Activated CD4-positive, alpha-beta T cell treated with anti-CD3 and anti-CD28 coated beads, Interleukin-2, amount 50 U/mL, for 1 hour (primary cell): Measurements from ENCODE around the gene NARF.

ENCODE experiments used
- DNase-seq: peaks from one replicate; pipeline ENCODE4 v3.0.0-alpha.2; 2020

The NARF gene

DNA sequence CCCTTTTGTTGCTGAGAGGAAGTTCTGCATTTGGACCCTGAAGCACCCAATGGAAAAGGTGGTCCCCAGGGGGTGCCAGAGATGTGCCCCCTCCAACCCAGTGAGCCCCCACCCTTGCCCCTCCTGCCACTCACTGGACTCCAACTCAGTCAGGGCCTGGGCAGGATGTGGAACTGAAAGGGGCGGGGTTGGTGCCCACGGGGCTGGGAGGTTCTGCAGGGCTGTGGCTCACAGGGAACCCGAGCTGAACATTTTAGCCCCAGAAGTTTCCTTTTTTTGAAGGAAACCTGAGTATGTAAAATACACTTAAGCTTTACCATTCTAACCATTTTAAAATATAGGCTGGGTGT is 24.4 kb upstream of the NARF start:
- DNase-seq, result no peak

DNA sequence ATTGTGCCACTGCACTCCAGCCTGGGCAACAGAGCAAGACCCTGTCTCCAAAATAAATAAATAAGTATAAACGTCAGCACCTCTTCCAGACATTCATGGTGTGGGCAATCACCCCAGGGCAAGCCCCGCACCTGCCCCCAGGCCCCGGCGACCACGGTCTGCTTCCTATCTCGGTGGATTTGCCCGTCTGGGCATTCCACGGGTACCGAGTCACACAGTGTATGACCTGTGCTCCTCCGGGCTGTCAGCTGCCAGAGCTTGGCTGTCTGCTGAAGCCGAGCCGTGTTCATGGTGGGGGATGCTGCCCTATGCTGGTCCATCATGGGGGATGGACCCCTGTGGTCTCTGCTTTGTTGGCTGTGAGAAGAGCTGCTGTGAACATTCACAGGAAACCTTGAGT is 23.4 kb upstream of the NARF start:
- no peak for DNase-seq

DNA sequence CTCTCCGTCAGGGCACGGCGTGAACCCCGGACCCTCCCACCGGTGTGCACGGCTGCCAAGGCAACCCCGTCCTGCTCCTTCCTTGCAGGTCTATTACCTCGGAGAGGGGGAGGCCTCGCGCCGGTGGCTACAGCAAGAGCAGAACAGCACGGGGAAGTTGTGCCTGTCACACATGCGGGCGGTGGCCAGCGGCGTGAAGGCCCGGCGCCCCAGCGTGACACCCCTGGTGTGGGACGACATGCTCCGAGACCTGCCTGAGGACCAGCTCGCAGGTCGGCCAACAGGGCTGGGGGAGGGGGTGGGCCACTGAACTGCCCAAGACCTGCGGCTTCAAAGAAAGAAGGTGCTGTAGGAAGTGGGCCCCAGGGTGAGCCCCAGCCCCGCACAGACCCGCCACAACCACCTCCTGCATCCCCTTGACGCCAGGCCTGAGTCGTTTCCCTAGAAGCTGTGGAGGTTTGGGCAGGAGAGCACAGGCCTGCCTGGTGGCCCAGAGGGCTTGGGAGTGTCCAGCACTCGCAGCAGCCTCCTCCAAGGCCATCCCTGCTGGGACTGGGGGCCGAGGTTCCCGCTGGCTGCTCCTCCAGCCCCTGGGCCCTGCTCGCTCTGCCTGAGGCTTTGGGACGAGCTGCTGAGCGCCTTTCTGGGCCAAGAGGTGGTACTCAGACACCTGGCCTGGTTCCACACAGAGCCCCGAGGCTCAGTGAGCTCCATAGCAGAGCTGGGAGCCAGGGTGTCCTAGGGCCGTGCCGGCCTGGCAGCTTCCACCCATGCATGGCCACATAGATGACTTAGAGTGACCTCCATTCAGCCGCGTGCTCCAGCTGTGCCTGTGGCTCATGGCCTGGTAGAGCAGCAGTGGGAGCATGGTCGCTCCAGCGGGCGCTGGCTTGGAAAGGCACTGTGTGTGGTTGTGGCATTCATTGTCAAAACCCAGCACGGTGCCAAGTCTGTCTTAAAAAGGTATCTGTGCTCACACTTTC is 22.6 kb upstream of the NARF start:
- DNase-seq, result no peak

GRCh38 chr17:82436601-82437324 is 21.8 kb upstream of the NARF start:
- no peak for DNase-seq

- DNase-seq, result no peak
These were observed 21.2 kb upstream of the NARF start for GRCh38 chr17:82437325-82437668.

- no peak for DNase-seq
These were observed 19.9 kb upstream of the NARF start for GRCh38 chr17:82438401-82439193.

DNA sequence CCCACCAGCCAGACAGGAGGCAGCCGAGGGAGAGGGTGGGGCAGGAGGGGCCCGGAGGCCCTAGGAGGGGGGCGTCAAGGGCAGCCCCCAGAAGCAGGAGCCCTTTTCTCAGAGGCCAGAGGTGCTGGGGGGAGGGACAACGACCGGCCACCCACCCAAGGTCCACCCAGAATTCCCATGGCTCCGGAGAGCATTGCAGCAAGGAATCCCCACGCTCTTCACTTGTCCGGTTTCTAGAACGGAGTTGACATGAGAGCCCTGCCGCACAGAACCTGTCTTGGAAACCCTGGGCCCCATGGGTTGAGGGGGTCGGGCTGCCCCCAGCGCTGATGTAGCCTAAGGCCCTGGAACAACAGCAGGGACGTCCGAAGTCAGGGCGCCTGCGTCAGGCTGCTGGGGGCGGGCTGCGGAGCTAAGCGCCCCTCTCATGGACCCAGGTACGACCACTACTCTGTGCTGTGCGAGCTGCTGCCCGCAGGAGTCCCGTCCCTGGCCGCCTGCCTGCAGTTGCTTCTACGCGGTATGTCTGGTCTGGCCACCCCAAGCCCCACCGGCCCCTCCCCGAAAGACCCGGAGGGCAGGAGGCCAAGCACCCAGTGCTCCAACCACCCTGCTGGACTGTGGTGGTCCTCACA is 19.2 kb upstream of the NARF start:
- no peak for DNase-seq

GRCh38 chr17:82439829-82440365 is 18.6 kb upstream of the NARF start:
- no peak for DNase-seq

GRCh38 chr17:82440469-82440981 is 18.0 kb upstream of the NARF start:
- DNase-seq, result no peak

DNA sequence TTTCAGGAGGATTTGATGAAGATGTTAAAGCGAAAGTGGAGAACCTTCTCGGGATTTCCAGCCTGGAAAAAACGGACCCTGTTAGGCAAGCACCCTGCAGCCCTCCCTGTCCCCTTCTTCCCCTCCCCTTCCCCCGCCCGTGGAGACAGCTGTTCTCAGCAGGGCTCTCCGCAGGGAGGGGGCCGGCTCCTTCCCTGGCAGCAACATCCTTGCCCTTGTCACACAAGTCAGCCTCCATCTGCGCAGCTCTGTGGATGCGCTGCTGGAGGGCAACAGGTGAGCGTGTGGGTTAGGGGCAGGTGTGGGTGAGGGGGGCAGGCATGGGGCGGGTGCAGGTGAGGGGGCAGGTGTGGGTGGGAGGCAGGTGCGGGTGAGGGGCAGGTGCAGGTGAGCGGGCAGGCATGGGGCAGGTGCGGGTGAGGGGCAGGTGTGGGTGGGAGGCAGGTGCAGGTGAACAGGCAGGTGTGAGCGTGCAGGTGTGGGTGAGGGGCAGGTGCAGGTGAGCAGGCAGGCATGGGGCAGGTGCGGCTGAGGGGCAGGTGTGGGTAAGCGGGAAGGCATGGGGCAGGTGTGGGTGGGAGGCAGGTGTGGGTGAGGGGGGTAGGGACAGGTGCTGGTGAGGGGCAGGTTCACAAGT is 17.4 kb upstream of the NARF start:
- no peak for DNase-seq

GRCh38 chr17:82441691-82442487 is 16.7 kb upstream of the NARF start:
- no peak for DNase-seq

GRCh38 chr17:82442643-82443464 is 15.7 kb upstream of the NARF start:
- DNase-seq, result no peak

DNA sequence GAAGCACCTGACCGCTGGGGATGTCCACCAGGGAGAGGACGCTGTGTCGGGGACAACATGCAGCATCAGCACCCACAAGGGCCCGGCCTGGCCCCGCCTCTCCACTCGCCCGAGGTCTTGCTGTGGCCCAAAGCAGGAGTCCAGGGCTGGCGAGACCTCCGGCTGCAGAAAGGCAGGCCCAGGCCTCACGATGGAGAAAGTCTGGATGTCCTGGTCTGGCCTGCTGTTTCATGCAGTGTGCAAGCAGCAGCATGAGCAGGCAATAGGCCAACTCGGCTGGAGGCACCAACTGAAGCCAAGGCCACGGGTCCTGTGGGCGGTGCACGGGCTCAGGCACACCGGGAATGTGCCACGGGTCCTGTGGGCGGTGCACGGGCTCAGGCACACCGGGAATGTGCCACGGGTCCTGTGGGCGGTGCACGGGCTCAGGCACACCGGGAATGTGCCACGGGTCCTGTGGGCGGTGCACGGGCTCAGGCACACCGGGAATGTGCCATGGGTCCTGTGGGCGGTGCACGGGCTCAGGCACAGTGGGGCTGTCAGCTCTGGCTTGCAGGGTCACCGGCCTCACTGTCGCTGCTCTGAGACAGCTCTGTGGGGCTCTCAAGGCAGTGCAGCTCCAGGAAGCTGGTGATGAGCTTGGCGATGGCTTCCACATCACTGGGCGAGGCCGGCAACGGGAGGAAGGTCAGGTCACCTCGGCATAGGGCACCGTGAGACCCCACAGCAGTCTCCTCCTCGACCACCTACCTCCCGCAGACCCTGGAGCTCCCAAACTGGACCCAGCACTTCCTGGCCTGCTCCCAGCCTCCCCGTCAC is 14.9 kb upstream of the NARF start:
- no peak for DNase-seq

DNA sequence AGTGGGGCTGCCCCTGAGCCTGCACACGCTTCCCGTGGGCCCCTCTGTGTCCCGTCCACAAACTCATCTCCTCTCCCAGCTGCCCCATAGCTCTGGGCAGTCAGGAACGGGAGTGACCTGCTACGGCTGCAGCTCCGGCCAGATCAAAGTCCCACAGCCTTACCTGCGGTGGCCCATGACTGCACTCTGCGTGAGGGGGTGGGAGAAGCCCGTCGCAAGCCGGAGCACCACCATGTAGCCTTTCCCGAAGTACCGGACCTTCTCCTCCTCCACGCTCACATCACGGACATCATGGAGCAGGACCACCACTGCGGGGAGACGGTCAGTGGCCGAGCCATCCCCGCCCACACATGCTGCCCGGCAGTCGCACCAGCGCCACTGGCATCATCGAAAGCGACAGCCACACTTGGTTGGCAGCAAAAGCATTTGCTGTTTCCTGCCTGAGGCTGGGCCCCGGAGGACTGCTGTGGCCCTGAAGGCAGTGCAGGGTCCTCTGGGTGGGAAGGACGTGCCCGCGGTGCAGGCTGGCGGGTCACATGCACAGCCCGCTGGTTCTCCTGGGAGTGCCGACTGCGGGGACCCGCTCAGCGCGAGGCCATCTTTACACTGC is 14.2 kb upstream of the NARF start:
- DNase-seq, result no peak

DNA sequence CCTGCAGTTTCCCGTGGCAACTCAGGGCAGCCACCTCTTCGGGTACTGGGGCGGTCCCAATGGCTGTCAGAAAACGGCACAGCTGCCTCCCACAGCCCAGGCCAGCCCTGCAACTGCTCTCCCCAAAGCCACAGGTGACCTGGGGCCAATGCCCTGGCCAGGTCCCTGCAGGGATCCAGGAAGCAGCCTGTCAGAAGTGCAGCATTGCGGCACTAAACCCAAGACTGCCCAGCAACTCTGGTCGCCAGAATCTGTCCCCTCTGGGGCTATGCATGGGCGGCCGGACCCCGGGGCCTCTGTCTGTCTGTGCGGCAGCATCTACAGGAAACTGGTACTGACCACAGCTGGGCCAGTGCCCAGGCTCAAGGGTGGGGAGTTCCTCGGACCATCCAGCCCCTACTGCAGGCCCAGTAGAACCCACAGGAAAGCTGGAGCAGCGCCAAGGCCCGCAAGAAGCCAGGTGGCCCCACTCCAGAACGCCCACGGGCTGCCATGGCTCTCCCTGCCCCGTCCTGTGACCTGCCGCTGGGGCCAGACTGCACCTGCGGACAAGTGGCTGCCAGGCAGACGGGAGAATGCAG is 13.5 kb upstream of the NARF start:
- no peak for DNase-seq

- no peak for DNase-seq
These were observed 13.0 kb upstream of the NARF start for GRCh38 chr17:82445542-82445941.

DNA sequence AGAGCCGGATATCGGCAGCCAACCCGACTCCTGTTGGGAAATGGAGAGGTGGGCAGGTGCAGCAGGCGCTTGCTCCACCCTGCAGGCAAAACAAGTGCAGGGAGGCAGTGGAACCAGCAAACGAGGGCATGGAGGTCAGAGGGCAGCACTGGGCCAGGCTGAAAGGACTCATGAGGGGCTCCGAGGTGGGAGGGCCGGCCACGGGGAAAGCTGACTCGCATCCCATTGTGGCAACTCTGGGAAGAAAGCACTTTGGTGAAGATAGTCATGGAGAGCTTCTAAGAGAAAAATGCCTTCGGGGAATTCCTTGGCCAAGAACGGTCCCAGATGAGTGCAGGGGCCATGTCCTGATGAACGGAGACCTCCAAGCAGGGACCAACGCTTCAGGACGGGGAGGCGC is 12.4 kb upstream of the NARF start:
- no peak for DNase-seq

GRCh38 chr17:82446649-82447048 is 11.9 kb upstream of the NARF start:
- DNase-seq, result no peak
